ENCODE results near the gene RAF1. TPM values are rescaled to one million over a fixed set of nuclear protein-coding genes. Genes with fewer than 3 reads are reported as not detected.

The RAF1 gene
- total RNA-seq, 1 experiment from 2014 or later = 130 TPM

DNA sequence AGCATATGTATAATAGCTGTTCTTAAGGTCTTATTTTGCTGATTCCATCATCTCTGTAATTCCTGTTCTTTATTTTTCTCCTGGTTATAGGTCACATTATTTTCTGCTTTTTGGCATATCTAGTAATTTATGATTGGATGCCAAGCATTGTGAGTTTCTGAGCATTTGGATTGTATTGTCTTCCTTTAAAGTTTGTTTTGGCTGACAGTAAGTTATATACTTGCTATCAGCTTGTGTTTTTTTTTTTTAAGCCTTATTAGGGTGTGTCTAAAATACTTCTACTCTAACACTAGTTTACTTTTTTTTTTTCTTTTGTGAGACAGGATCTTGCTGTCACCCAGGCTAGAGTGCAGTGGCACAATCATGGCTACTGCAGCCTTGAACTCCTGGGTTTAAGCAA lies 96.9 kb downstream of the RAF1 start:
- intact Hi-C loops (cut with micrococcal nuclease; ENCODE audit: unreplicated experiment) = no loop called here
- DNase-seq (ENCODE audit: low spot score) = no peak
- no peaks in the 10 kb centered on the region for H3K27me3 ChIP-seq (replicated peaks; ENCODE audit: insufficient read depth, low read depth, low read length, poor library complexity)
- no peak overlapping the region for H3K4me3 ChIP-seq (ENCODE audit: low read depth, low read length, poor library complexity, severe bottlenecking)
- H3K36me3 ChIP-seq (ENCODE audit: insufficient read depth, low read length, poor library complexity, severe bottlenecking) = peaks cover 24% of the 10 kb centered on the region
- ChIA-PET CTCF (interaction anchor here (0.7 kb wide), 1 partner anchor 142 kb away, joined by 7 read pairs; no protein-coding TSS in a partner anchor), POLR2A (ENCODE audit: low non-redundant PET) (no interaction called here)
- no peak overlapping the region for H3K27ac ChIP-seq (ENCODE audit: low read depth, low read length, poor library complexity, severe bottlenecking)
- TF ChIP-seq EZH2 (IDR thresholded peaks at IDR 0.05; ENCODE audit: borderline replicate concordance, low read depth, low read length, poor library complexity, severe bottlenecking) = no peak
- TF ChIP-seq CTCF (conservative IDR thresholded peaks at IDR 0.05; ENCODE audit: low read depth, low read length) = no peak
- peaks cover 7% of the 10 kb centered on the region for H3K9me3 ChIP-seq (ENCODE audit: low read depth, low read length, poor library complexity, severe bottlenecking)
- peaks cover 4% of the 10 kb centered on the region for H3K4me1 ChIP-seq (ENCODE audit: insufficient read depth, low read length, poor library complexity, severe bottlenecking)
- no TSS peak for BruUV-seq (replicated peaks)

DNA sequence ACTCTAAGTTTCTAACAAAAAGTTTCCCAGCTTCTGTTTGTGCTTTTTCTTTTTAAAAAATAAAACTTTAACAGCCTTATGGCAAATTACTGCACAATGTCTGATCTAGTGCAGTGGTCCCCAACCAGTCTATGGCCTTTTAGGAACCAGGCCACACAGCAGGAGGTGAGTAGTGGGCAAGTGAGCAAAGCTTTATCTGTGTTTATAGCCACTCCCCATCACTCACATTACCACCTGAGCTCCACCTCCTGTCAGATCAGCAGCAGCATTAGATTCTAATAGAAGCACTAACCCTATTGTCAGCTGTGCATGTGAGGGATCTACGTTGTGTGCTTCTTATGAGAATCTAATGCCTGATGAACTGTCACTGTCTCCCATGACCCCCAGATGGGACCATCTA lies 101.5 kb downstream of the RAF1 start:
- POLR2A ChIA-PET (ENCODE audit: low non-redundant PET) = no interaction called here

DNA sequence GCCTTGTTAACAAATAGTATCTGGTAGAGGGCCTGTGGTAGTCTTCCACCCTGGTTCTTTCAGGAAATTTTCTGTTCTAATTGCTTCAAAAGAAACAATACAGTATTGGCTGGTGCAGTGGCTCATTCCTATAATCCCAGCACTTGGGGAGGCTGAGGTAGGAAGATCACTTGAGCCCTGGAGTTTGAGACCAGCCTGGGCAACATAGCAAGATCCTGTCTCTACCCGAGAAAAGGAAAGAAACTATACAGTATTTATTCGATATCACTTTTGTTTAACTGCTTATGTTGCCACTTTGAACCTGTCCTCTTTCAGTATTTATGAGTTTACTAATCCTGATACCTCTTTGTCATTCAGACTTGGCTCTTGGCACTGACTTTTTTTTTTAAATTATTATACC lies 102.5 kb downstream of the RAF1 start:
- CTCF ChIA-PET = no interaction called here
- peaks cover 2% of the 10 kb centered on the region for H3K9me3 ChIP-seq (ENCODE audit: low read depth, low read length, poor library complexity, severe bottlenecking)
- BruUV-seq (replicated peaks) = no TSS peak
- intact Hi-C loops (cut with micrococcal nuclease; ENCODE audit: unreplicated experiment) = no loop called here
- no peaks in the 10 kb centered on the region for H3K36me3 ChIP-seq (ENCODE audit: insufficient read depth, low read length, poor library complexity, severe bottlenecking)
- H3K27me3 ChIP-seq (replicated peaks; ENCODE audit: insufficient read depth, low read depth, low read length, poor library complexity) = no peaks in the 10 kb centered on the region
- H3K4me1 ChIP-seq (ENCODE audit: insufficient read depth, low read length, poor library complexity, severe bottlenecking) = peaks cover 11% of the 10 kb centered on the region
- DNase-seq (ENCODE audit: low spot score) = no peak
- POLR2A ChIA-PET (ENCODE audit: low non-redundant PET) = no interaction called here
- TF ChIP-seq CTCF (conservative IDR thresholded peaks at IDR 0.05; ENCODE audit: low read depth, low read length) = no peak
- no peak for TF ChIP-seq EZH2 (IDR thresholded peaks at IDR 0.05; ENCODE audit: borderline replicate concordance, low read depth, low read length, poor library complexity, severe bottlenecking)
- no peak overlapping the region for H3K4me3 ChIP-seq (ENCODE audit: low read depth, low read length, poor library complexity, severe bottlenecking)
- H3K27ac ChIP-seq (ENCODE audit: low read depth, low read length, poor library complexity, severe bottlenecking) = no peak overlapping the region

More for the DNA sequence above, 101.5 kb downstream of the RAF1 start:
- H3K36me3 ChIP-seq (ENCODE audit: insufficient read depth, low read length, poor library complexity, severe bottlenecking) = no peaks in the 10 kb centered on the region
- intact Hi-C loops (cut with micrococcal nuclease; ENCODE audit: unreplicated experiment) = no loop called here
- no TSS peak for BruUV-seq (replicated peaks)
- H3K27me3 ChIP-seq (replicated peaks; ENCODE audit: insufficient read depth, low read depth, low read length, poor library complexity) = no peaks in the 10 kb centered on the region
- peaks cover 7% of the 10 kb centered on the region for H3K9me3 ChIP-seq (ENCODE audit: low read depth, low read length, poor library complexity, severe bottlenecking)
- no peak overlapping the region for H3K27ac ChIP-seq (ENCODE audit: low read depth, low read length, poor library complexity, severe bottlenecking)
- CTCF ChIA-PET = no interaction called here
- H3K4me1 ChIP-seq (ENCODE audit: insufficient read depth, low read length, poor library complexity, severe bottlenecking) = peaks cover 11% of the 10 kb centered on the region
- no peak for DNase-seq (ENCODE audit: low spot score)
- no peak overlapping the region for H3K4me3 ChIP-seq (ENCODE audit: low read depth, low read length, poor library complexity, severe bottlenecking)
- no peak for TF ChIP-seq CTCF (conservative IDR thresholded peaks at IDR 0.05; ENCODE audit: low read depth, low read length)

All from A673 (cell line).